ENCODE results near the gene CYP19A1.

The CYP19A1 gene

DNA sequence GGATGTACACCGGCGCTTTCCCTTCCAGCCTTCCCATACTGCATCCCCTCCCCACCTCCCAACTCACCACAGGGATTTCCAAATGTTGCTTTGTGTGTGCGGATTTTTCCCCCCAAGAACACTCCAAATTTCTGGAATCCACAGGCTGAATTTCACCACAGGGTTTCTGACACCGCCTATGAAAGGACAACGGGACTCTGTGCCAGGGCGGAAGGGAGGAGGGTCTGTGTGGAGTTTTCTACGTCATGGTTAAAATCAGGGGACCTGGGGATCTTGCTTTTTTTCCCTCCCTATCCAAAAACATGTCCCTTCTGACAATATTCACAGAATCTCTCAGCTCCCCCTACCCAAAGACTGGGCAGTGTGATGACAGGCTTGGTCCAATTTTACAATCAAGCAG is 14.6 kb downstream of the CYP19A1 start:
- no peak overlapping the region for H3K27ac ChIP-seq
- no peak overlapping the region for H2AFZ ChIP-seq
- H3K4me1 ChIP-seq: no peaks in the 10 kb centered on the region
- H3K36me3 ChIP-seq (ENCODE audit: control insufficient read depth, insufficient read depth, low read length): no peaks in the 10 kb centered on the region
- no peaks in the 10 kb centered on the region for H3K27me3 ChIP-seq (ENCODE audit: control insufficient read depth, insufficient read depth, low read length)
- H3K9ac ChIP-seq: no peak overlapping the region
- no peaks in the 10 kb centered on the region for H3K9me3 ChIP-seq (ENCODE audit: control insufficient read depth, low read length)
- no peaks in the 10 kb centered on the region for H3K79me2 ChIP-seq
- no peak overlapping the region for H3K4me3 ChIP-seq (ENCODE audit: low read depth, low read length)
- TF ChIP-seq, protein P1, sequence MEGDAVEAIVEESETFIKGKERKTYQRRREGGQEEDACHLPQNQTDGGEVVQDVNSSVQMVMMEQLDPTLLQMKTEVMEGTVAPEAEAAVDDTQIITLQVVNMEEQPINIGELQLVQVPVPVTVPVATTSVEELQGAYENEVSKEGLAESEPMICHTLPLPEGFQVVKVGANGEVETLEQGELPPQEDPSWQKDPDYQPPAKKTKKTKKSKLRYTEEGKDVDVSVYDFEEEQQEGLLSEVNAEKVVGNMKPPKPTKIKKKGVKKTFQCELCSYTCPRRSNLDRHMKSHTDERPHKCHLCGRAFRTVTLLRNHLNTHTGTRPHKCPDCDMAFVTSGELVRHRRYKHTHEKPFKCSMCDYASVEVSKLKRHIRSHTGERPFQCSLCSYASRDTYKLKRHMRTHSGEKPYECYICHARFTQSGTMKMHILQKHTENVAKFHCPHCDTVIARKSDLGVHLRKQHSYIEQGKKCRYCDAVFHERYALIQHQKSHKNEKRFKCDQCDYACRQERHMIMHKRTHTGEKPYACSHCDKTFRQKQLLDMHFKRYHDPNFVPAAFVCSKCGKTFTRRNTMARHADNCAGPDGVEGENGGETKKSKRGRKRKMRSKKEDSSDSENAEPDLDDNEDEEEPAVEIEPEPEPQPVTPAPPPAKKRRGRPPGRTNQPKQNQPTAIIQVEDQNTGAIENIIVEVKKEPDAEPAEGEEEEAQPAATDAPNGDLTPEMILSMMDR (IDR thresholded peaks at IDR 0.05): no peak
- no peak overlapping the region for H3K4me2 ChIP-seq (ENCODE audit: low read length)

DNA sequence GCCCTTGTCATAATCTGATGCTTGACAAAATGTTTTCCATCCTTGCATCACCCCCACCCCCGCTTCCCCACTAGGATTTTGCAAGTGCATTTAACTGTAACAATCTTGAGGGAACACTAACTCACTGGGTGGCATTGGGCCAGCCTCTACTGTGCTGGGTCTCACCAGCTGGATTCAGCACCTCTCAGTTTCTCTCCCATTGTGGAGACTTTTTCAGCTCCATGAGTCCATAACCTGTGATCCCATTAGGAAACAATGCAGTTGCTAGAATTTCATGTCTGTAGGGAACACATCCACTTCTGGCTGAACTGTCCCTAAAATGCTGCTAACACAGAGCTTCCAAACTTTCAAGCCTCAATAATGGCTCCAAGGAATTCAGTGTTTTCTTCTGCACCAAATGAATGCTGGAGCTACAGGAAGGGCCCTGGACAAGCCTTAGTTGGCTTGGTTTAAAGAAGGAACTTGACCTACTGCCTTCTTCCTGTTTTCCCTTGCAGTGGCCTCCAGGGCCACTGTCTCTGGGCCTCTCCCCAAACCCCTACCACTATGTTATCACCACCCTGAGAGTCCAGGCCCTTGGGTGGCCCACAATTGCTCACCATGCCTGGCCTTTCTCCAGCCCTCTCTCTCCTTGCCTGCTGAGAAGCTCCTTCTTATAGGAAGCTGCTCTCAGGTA is 15.6 kb downstream of the CYP19A1 start:
- TF ChIP-seq, protein P1 (IDR thresholded peaks at IDR 0.05): no peak
- H3K9ac ChIP-seq: no peak overlapping the region
- H3K36me3 ChIP-seq (ENCODE audit: control insufficient read depth, insufficient read depth, low read length): no peaks in the 10 kb centered on the region
- H3K27me3 ChIP-seq (ENCODE audit: control insufficient read depth, insufficient read depth, low read length): no peaks in the 10 kb centered on the region
- no peaks in the 10 kb centered on the region for H3K79me2 ChIP-seq
- no peak overlapping the region for H2AFZ ChIP-seq
- H3K4me1 ChIP-seq: no peaks in the 10 kb centered on the region
- no peak overlapping the region for H3K4me3 ChIP-seq (ENCODE audit: low read depth, low read length)
- H3K4me2 ChIP-seq (ENCODE audit: low read length): no peak overlapping the region
- no peak overlapping the region for H3K27ac ChIP-seq
- H3K9me3 ChIP-seq (ENCODE audit: control insufficient read depth, low read length): no peaks in the 10 kb centered on the region

DNA sequence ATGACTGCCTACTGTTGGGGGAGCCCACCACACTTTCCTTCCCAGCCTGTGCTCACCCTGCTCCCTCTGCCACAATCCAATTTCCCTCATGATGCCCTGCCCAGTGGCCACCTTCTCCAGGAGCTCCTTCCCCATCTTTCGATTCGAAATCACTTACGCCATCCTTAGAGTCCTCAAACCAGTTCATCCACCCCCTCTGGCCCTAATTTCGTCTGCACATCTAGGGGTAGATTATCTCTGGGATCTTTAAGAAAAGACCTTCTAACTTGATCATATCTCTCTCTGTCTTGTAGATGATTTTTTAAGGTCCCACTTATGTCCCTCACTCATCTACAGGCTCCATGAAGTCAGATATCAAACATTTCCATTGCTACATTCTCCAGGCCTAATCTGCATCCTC is 17.1 kb downstream of the CYP19A1 start:
- Histone ChIP-seq H3K36me3 (ENCODE audit: control insufficient read depth, insufficient read depth, low read length) (no peaks in the 10 kb centered on the region), H3K4me2 (ENCODE audit: low read length) (no peak overlapping the region), H3K27ac (no peak overlapping the region), H3K4me1 (no peaks in the 10 kb centered on the region), H3K4me3 (ENCODE audit: low read depth, low read length) (no peak overlapping the region), H3K9me3 (ENCODE audit: control insufficient read depth, low read length) (no peaks in the 10 kb centered on the region), H3K27me3 (ENCODE audit: control insufficient read depth, insufficient read depth, low read length) (no peaks in the 10 kb centered on the region), H3K79me2 (no peaks in the 10 kb centered on the region), H2AFZ (no peak overlapping the region), H3K9ac (no peak overlapping the region)
- TF ChIP-seq, protein P1 (IDR thresholded peaks at IDR 0.05): no peak

DNA sequence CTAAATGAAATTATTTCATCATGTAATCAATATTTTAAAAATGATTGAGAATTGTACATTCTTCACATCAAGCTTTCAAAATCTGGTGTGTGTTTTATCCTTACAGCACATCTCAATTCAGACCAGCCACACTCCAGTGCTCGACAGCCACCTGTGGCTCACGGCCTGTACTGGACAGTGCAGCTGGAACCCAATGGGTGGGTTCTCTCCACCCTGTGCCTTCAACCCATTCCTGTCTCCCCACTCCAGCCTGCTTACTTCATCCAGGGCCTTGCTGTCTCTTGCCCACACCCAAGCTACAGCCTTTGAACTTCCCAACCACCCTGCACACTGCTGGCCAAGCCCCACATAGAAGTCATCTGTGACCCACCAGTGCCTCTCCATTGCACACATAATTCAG is 17.6 kb downstream of the CYP19A1 start:
- TF ChIP-seq, protein P1 (IDR thresholded peaks at IDR 0.05): no peak
- no peak overlapping the region for H3K4me2 ChIP-seq (ENCODE audit: low read length)
- H3K4me1 ChIP-seq: no peaks in the 10 kb centered on the region

DNA sequence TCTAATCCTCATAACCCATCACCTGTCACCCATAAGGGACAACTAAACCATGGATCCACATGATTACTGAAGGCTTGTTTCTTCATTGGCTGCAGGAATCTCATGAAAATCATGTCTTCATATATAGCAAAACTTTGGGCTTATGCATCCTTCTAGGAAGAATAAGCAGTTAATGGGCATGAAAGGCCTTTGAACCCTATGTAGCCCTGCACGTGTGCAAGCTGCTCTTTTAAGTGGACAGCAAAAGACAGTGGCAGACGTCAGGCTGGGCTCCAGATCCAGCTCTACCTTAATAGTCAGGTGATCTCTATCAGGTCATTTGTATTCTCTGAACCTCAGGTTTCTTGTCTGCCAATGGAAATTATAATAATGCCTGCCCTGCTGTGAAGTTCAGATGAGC is 18.9 kb downstream of the CYP19A1 start:
- TF ChIP-seq, protein P1 (IDR thresholded peaks at IDR 0.05): no peak
- no peaks in the 10 kb centered on the region for H3K36me3 ChIP-seq (ENCODE audit: control insufficient read depth, insufficient read depth, low read length)
- no peaks in the 10 kb centered on the region for H3K27me3 ChIP-seq (ENCODE audit: control insufficient read depth, insufficient read depth, low read length)
- H3K4me1 ChIP-seq: no peaks in the 10 kb centered on the region
- H3K79me2 ChIP-seq: no peaks in the 10 kb centered on the region
- H3K27ac ChIP-seq: no peak overlapping the region
- no peak overlapping the region for H2AFZ ChIP-seq
- no peak overlapping the region for H3K9ac ChIP-seq
- H3K9me3 ChIP-seq (ENCODE audit: control insufficient read depth, low read length): no peaks in the 10 kb centered on the region
- no peak overlapping the region for H3K4me3 ChIP-seq (ENCODE audit: low read depth, low read length)
- H3K4me2 ChIP-seq (ENCODE audit: low read length): no peak overlapping the region

More for the DNA sequence above, 17.6 kb downstream of the CYP19A1 start:
- Histone ChIP-seq H2AFZ (no peak overlapping the region), H3K79me2 (no peaks in the 10 kb centered on the region), H3K36me3 (ENCODE audit: control insufficient read depth, insufficient read depth, low read length) (no peaks in the 10 kb centered on the region), H3K4me3 (ENCODE audit: low read depth, low read length) (no peak overlapping the region), H3K9me3 (ENCODE audit: control insufficient read depth, low read length) (no peaks in the 10 kb centered on the region), H3K27me3 (ENCODE audit: control insufficient read depth, insufficient read depth, low read length) (no peaks in the 10 kb centered on the region), H3K9ac (no peak overlapping the region), H3K27ac (no peak overlapping the region)
